ENCODE data around the gene RFC2. TPM values are rescaled to one million over a fixed set of nuclear protein-coding genes. Genes with fewer than 3 reads are reported as not detected.

The RFC2 gene
- total RNA-seq, 1 experiment from 2014 or later, result 73.6 TPM

DNA sequence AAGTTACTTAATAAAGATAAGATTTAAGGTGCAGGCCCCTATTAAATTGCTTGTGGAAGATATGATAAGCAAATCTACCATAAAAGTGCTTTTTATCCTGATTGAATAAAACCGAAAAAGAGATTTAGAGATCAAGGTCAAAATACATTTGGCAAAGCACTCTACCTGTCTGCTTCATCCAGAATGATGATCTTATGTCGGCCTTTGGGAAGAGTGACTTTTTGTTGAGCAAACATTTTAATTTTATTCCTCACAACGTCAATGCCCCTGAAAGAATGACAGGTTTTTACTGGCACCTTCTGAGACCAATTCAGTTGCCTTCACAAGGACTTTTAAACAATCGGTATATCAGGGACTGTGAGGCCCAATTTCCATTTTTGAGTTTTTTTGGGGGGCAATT is 7.7 kb downstream of the RFC2 start:
- Mint-ChIP-seq H3K4me1 (no peaks in the 10 kb centered on the region), H3K36me3 (ENCODE audit: insufficient read depth in 1 of 3, low read depth in 3 of 3) (peaks cover 60 to 84% (median 83%) of the 10 kb centered on the region in 3 experiments; a peak in 6 of 7 replicates), H3K9me3 (no peaks in the 10 kb centered on the region), H3K4me3 (no peak overlapping the region), H3K27ac (no peak overlapping the region), H3K27me3 (ENCODE audit: low read depth) (no peaks in the 10 kb centered on the region)
- no peak for TF ChIP-seq CTCF (conservative IDR thresholded peaks at IDR 0.05)
- Histone ChIP-seq H3K9ac (ENCODE audit: extremely low read depth, insufficient read length, low read length) (no peak overlapping the region), H3K27me3 (ENCODE audit: insufficient read depth, low read length) (no peaks in the 10 kb centered on the region), H4K20me1 (ENCODE audit: control insufficient read depth, insufficient read depth, insufficient read length) (no peaks in the 10 kb centered on the region), H3T11ph (ENCODE audit: low read length) (no peak overlapping the region), H3K79me2 (ENCODE audit: insufficient read depth, low read length) (no peaks in the 10 kb centered on the region), H3K18ac (ENCODE audit: insufficient read length, low read depth, low read length) (no peak overlapping the region), H2BK12ac (ENCODE audit: insufficient read length, low read depth, low read length) (no peak overlapping the region), H4K8ac (replicated peaks; ENCODE audit: insufficient read length, low read depth, low read length) (no peak overlapping the region), H3K23ac (ENCODE audit: insufficient read length, low read depth, low read length) (no peak overlapping the region), H4K91ac (ENCODE audit: insufficient read length, low read depth, low read length) (no peak overlapping the region), H4K5ac (ENCODE audit: insufficient read length, low read depth, low read length) (no peak overlapping the region), H3K4me2 (ENCODE audit: insufficient read depth, insufficient read length, low read length) (no peak overlapping the region), H3K23me2 (ENCODE audit: insufficient read length, low read depth, low read length, poor library complexity, severe bottlenecking) (no peaks in the 10 kb centered on the region), H2BK5ac (ENCODE audit: insufficient read length, low read length) (no peak overlapping the region), H2AFZ (ENCODE audit: low read length) (no peak overlapping the region), H3K79me1 (ENCODE audit: insufficient read depth, low read depth, low read length, poor library complexity, severe bottlenecking) (peaks cover 4% of the 10 kb centered on the region), H3K27ac (ENCODE audit: insufficient read length, low read depth, low read length) (no peak overlapping the region), H3K9me3 (ENCODE audit: control insufficient read depth, low read depth, low read length) (no peaks in the 10 kb centered on the region), H2BK15ac (ENCODE audit: low read depth, low read length) (no peak overlapping the region), H3K56ac (ENCODE audit: insufficient read length, low read depth, low read length) (no peak overlapping the region), H2BK20ac (ENCODE audit: low read depth, low read length, poor library complexity, severe bottlenecking) (no peak overlapping the region), H2AK5ac (ENCODE audit: insufficient read length, low read length) (no peak overlapping the region), H3K14ac (ENCODE audit: insufficient read depth, low read length) (no peak overlapping the region), H3K4me1 (ENCODE audit: insufficient read depth, low read length) (no peaks in the 10 kb centered on the region), H3K4ac (ENCODE audit: low read depth, low read length) (no peak overlapping the region), H2BK120ac (ENCODE audit: low read depth, low read length, poor library complexity, severe bottlenecking) (no peak overlapping the region)
- no peak for DNase-seq
- no CpG with 5 or more reads among the region's 4 CpGs for WGBS (ENCODE audit: extremely low coverage, insufficient read length, low lambda C conversion rate)

Data from H9 (cell line).